Loucy (cell line): ENCODE results near the gene CNR1.

Experiments
- CTCF ChIP-seq: fragments of 200-600 bp; sonication (generic); conservative IDR thresholded peaks from 2 replicates; pipeline ENCODE4 v1.5.1; 2014; ENCODE audit warnings: mild to moderate bottlenecking, antibody characterized with exemption, low read length
- EZH2phosphoT487 ChIP-seq: fragments of 200-600 bp; IDR thresholded peaks from 2 replicates; pipeline ENCODE4 v1.6.1; 2018; ENCODE audit warnings: antibody characterized with exemption, mild to moderate bottlenecking, moderate library complexity, borderline replicate concordance

DNA sequence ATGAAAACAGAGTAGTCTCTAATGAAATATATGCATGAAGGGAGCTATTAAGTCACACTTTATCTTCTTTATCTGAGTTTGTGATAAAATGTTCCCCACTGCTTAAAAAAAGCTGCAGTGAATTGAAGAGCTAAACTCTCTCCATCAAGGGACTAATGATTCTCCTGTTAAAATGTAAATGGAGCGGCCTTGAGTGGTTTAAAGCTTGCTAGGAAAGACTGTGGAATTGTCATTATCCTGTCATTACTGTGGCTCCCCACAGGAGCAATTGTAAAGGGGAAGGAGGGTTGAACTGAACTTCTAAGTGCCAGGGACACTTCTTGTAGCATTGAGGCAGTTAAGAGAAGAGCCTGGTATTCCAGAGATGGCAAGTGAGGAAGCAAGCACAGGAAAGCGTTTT, 17.3 kb upstream of the CNR1 start:
- TF ChIP-seq CTCF (no peak), EZH2phosphoT487 (no peak)
